GM18868 (cell line): ENCODE results near the gene SLC4A1AP.

Source experiments
- ATAC-seq: cut with Tn5 transposase; IDR thresholded peaks from one replicate; pipeline ENCODE4 v1.9.1; 2021; ENCODE audit warnings: mild to moderate bottlenecking, moderate library complexity; ENCODE audit not compliant: unreplicated experiment

Gene SLC4A1AP

GRCh38 chr2:27720004-27720551 lies 56.4 kb downstream of the SLC4A1AP start:
- ATAC-seq = no peak

DNA sequence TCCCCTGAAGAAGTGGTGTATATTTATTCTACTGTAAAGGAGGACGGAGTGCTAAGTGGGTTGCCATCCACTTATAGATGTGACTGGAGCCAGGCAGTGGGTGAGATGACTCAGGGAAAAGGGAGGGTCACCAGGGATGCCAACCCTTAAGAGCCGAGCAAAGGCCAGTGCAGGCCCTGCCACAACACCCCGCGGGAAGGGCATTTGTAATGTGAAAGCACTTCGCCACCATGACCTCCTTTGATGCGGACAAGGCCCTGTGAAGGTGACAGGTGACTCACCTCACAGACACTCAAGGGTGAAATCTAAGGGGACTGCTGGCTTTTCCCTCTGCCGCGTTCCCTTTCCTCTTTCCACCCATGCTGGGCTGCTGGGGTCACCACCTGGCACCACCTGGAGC lies 57.6 kb downstream of the SLC4A1AP start:
- no peak for ATAC-seq

- no peak for ATAC-seq
Measured at GRCh38 chr2:27721884-27722485, 58.3 kb downstream of the SLC4A1AP start.

GRCh38 chr2:27723372-27724144 lies 59.9 kb downstream of the SLC4A1AP start:
- no peak for ATAC-seq

- no peak for ATAC-seq
Measured at GRCh38 chr2:27724191-27724590, 60.5 kb downstream of the SLC4A1AP start.

- no peak for ATAC-seq
Measured at GRCh38 chr2:27724905-27725701, 61.4 kb downstream of the SLC4A1AP start.

DNA sequence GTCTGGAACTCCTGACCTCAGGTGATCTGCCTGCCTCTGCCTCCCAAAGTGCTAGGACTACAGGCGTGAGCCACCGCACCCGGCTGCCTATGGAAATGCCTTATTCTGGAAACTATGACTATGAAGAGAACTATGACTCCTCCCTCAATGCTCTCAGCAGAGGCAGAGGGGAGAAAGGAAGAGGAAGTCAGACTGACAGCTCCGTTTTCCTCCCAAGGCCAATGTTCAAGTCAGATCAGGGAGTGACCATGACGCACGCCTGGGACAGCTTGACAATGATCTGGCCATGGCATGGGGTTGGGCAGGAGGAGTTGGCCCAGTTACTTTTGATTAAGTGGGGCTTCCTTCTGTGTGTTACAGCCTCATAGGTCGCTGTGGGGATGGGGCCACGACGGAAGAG lies 63.6 kb downstream of the SLC4A1AP start:
- ATAC-seq = no peak

DNA sequence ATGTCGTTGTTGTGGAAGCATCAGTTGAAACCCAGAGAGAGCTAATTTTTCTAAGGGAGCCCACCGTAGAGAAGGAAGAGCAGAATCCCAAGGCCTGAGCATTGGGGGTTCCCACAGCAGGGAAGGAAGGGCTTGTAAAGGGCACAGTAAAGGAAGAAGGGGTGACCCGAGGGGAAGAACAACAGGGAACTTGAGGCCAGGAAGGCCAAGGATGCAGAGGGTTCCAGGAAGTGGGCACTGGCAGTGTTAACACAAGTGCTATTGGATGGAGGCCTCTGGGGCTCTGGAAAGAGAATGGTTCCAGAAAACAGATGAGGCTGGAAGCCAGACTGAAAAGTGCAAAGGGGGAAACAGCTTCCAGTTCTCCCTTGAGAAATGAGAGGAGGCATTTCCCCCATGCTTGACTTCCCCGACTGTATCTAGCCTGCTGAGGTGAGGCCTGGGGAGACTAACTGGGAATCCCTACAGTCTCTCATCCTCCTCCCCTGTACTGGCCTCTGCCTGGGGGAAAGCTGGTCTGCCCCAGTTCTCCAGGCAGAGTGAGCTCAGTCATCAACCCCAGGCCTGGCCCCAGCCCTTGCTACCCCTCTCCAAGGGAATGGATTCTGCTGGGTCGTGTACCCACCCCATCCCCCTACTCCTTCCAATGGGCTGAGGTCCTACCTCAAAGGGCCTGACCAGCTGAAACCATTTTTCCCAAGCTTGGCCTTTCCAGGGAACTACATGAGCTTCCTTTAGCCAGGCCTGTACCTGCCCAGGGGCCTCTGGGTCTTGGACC lies 64.6 kb downstream of the SLC4A1AP start:
- ATAC-seq = no peak

DNA sequence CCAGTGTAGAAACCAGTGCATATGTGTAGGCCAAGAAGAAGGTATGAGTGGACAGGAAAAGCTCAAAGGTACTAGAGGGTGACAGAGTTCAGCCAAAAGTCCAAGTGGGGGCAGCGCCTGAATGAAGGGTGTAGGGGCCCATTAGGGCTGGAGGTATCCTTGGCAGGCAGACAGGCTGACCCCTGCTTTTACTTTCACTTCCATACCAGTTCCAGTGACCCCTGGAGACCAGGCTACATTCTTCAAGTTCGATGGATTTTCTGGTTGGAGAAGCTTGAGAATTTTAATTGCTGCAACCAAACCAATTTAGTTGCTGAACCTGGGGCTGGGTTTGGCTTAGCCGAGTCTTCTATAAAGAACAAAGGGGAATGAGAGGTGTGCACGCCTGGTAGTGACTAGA lies 65.5 kb downstream of the SLC4A1AP start:
- no peak for ATAC-seq

DNA sequence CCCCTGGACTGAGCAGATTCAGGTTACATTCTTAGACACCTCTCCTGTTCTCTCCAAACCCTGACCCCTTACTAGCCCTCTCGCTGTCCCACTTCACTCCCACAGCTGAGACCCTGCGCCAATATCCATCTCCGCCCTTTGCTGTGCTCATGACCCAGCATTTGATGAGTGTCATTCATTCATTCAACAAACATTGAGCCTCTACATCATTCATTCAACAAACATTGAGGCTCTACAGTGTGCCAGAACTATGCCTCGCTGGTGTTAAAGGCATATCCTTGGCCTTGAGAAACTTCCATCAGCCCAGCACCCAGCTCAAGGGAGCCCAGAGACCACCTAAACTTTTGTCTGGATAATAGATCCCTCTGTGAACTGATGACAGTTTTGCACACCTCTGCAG lies 65.9 kb downstream of the SLC4A1AP start:
- no peak for ATAC-seq

DNA sequence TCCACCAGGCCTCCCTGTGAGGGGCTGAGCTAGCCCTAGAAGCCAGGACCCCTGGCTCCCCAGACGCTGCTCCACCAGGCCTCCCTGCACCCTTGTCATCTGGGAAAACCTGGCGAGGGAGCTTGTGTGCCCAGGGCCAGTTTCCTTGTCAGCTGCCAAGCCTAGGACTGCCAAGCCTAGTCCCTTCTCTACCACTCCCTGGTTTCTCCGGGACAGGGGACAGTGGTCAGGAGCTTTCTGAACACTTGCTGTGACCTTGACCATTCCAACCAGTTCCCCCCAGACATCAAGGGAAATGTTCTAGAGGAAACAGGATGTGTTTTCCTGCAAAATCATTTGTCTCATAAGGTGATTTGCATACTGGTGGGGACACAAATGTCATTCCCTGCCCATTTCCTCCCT lies 66.6 kb downstream of the SLC4A1AP start:
- ATAC-seq = no peak

GRCh38 chr2:27730980-27731691 lies 67.4 kb downstream of the SLC4A1AP start:
- no peak for ATAC-seq

DNA sequence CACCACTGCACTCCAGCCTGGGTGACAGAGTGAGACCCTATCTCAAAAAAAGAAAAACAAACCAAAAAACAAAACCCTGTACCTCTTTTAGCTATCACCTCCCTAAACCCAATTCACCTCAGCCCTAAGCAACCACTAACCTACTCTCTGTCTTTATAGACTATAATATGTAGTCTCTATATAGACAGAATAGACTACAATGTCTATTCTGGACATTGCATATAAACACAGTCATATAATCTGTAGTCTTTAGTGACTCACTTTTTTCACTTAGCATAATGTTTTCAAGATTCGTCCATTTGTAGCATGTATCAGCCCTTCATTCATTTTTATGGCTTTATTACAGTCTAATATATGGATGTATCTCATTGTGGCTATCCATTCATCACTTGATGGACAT lies 70.6 kb downstream of the SLC4A1AP start:
- ATAC-seq = no peak

- ATAC-seq = no peak
Measured at GRCh38 chr2:27735263-27735904, 71.7 kb downstream of the SLC4A1AP start.

DNA sequence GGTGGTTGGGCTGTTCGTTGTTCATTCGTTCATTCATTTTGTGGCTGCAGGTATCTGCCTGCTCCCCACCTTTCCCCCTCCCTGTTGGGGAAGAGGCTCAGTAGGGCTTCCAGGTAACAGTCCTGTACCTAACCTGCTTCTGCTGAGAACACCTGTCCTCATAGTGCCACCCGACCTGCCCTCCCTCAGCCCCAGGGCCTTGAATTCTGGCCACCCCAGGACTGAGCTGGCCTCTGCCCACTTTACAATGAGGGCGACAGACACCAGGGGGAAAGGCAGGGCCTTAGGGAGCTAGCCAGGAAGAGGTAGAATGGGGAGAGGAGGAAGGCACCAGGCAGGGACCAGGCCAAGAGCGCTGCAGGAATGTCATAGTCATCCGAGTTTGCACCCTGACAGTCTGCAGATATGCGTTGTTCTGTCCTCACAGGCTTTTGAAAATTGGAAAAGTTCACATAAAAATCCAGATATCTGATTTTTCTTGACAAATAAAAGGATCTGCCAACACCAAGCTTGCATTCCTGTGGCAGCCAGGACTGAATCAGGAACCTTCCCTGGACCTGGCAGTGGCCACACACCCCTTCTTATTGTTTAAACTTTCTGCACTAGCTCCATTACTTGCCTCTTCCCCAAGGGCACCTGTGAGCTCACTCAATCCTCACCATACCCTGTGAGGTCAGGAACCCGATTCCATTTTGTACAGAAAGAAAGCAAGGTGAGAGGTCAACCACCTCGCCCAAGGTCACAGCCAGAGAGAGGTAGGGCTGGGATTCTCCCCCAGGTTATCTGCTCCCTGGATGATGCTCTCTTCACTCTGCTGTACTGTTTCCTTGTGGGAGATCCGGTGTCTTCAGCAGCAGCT lies 72.6 kb downstream of the SLC4A1AP start:
- ATAC-seq = no peak

GRCh38 chr2:27736890-27737204 lies 73.2 kb downstream of the SLC4A1AP start:
- no peak for ATAC-seq

DNA sequence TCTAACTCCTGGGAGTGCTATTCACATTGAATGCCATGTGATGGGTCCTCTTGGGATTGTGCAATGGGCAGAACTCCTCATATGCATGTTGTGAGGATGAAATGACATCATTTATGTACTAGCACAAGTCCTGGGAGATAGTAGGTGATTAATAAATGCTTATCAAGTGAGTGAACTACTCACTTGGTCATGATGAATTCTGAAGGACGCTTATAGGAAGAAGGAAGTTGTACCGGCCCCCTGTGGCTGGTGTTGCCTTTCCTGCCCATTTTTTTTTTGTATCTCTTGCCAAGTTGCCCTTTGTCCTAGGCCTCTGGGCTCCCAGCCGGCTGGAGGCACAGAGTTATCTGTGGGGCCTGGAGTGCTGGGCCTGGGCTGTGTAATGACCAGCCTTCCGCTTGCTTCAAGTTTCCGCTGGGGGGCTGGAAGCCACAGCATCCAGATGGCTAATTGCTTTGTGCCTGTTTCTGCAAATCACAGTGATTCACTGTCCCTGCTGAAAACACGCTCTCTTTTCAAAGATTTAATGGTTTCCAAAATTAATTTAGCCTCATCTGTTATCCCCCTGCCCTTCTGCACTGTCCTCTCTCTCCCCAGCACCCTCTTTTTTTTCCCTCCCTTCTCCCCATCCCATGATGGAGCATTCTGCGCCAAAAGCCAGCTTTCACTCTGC lies 74.1 kb downstream of the SLC4A1AP start:
- ATAC-seq = no peak

GRCh38 chr2:27738349-27739057 lies 74.8 kb downstream of the SLC4A1AP start:
- no peak for ATAC-seq
